Right lung (tissue), 5 donors: ENCODE results near the gene ADRA2C. TPM values are rescaled to one million over a fixed set of nuclear protein-coding genes. Genes with fewer than 3 reads are reported as not detected.

Experiments
- DNase-seq, 2 donors: peaks; one replicate each; pipeline ENCODE4 v3.0.0-alpha.2; 2013
- polyA plus RNA-seq, 5 donors: library from polyadenylated mRNA; unstranded; fragments of 120-200 nt; gene quantifications; one replicate each; pipeline versions ENCODE4 v1.2.1 to v1.2.3, GENCODE V29; 2013; ENCODE audit warnings: inconsistent platforms in 1 of 5, low replicate concordance in 1 of 5; ENCODE audit not compliant: insufficient read length in 5 of 5, insufficient read depth in 1 of 5

Gene ADRA2C
- polyA plus RNA-seq, 5 donors, result 0.34 to 1.4 (median 0.78) TPM

DNA sequence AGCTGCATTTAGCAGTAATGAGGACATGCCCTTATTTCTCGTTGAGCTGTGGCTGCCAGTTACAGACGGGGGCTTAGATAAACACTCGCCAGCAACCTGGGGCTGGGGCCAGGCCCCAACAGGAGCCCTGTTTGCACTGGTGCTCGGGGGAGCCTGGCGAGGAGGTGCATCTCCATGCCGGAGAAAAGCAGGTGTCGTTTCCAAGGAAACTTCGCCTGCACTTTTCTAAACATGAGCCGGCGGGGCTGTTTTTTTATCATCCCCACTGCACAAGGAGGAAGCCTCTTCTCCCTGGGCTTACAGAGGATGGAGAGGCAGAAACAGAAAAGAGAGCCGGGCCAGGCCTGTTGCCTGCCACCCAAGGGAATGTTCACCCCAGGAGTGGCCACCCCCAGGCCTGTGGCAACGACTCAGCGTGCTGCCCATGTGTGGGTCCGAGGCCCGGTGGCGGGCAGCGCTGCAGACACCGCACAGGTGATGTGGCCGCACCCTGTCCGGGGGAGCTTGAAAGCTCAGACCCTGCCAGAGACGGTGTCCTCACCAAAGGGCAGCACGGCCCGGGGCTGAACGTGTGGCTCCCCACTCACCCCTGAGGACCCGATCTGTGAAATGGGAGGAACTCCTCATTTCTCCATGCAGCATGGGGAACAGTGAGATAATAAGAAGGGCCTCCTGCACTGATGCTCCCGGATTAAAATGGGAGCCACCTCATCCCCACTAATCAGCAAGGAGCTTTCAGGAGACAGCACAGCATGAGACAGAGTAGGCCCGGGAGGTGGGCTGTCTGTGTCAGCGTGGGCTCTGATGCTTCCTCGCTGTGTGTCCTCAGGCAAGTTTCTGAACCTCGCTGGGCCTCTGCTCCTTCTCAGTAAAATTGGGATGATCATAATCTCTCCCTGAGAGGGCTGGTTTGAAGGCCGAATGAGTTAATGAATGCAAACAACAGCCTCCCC, 33.8 kb upstream of the ADRA2C start:
- DNase-seq, result no peak

DNA sequence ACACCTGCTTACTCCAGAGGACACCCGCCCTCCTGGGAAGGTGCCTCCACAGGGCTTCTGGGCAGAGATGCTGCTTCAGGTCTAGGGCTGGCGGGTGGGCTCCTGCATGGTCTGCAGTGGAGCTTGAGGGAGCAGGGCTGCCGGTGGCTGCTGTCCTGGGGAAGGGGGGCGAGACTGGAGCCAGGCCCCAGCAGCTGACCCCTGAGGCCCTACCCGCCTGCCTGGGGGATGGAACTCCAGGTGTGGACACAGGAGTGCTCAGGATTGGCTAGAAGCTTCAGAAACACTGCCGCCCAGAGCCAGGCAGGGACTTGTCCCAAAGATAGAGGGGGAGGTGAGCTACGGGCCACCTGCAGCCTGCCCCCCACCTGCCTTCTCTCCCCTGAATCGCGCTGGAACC, 33.0 kb upstream of the ADRA2C start:
- no peak for DNase-seq

DNA sequence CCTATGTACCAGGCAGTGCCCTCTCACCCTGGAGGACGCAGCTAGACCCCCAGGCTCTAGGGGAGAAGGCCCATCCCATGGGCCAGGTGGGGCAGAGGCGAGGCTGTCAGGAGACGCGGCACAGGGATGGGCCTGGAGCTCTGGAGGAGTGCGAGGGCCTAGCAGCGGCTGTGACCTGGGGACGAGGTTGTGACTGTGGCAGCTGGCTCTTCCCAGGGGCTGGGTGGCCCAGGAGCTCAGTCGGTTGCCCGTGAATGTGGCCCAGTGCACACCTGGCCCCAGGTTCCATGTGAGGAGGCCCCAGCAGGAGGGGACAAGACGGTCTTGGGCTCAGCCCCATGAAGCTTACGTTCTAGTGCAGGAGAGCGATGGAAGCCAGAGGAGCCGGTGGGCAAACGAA, 31.0 kb upstream of the ADRA2C start:
- no peak for DNase-seq

DNA sequence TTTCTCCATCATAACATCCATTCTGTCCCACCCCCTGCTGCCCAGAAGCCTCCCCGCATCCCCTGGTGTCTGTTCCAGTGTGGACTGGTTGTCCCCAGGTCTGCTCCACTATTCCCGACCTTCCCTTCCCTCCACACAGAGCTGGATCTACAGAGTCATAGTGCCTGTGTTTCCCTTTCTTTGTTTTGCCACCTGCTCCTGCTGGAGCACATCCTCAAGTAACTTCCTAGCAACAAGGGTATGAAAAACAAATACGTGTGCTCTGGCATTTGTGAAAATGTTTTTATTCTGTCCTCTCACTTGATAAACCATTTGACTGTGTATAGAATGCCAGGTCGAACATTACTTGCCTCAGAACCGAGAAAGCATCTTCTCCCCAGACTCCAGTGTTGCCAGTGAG, 29.9 kb upstream of the ADRA2C start:
- no peak for DNase-seq

DNA sequence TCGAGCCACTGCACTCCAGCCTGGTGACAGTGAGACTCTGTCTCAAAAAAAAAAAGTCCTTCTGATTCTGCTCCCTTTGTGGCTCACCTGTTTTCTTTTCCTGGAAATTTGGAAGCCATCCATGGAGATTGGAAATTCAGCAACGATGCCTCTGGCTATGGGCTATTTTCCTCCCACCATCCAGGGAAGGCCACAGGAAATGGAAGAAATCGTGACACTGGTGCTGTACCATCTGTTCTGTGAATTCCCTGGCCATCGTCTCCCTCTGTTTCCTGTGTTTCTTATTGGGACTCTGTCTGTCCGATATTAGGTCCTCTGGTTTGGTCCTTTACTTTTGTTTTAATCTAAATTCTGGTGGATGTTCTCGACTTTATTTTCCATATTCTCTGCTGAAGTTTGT, 29.4 kb upstream of the ADRA2C start:
- no peak for DNase-seq

DNA sequence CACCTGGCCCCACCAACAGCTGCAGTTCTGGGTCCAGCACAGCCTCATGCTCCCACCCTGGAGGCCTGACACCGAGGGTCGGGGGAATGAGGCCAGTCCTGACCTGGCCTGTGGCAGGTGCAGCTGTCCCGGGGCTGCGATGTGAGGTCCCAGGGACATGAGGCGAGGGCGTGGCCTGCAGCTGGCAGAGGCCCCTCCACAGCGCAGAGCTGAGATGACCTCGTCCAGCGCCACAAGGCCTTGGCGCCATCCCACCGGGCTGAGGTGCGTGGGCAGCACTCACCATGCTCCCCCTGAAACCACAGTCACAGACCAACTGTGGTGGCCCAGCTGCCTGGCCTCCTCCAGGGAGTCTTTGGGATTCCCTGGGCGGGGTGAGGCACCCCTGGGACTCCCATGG, 26.6 kb upstream of the ADRA2C start:
- DNase-seq, result no peak

DNA sequence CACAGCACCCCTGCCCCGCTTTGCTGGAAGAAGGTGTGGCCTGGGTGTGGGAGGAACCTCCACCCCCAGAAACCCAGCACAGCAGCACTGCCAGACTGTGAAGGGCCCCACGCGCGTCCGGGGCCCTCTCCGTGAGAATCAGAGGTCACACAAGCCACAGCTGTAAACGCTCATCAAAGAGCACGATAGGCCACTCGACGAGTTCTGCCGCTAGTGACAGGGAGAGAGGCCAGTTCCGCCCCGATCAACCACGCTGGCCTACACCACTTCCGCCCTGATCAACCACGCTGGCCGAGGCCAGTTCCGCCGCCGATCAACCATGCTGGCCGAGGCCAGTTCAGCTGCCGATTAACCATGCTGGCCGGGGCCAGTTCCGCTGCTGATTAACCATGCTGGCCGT, 25.9 kb upstream of the ADRA2C start:
- no peak for DNase-seq

DNA sequence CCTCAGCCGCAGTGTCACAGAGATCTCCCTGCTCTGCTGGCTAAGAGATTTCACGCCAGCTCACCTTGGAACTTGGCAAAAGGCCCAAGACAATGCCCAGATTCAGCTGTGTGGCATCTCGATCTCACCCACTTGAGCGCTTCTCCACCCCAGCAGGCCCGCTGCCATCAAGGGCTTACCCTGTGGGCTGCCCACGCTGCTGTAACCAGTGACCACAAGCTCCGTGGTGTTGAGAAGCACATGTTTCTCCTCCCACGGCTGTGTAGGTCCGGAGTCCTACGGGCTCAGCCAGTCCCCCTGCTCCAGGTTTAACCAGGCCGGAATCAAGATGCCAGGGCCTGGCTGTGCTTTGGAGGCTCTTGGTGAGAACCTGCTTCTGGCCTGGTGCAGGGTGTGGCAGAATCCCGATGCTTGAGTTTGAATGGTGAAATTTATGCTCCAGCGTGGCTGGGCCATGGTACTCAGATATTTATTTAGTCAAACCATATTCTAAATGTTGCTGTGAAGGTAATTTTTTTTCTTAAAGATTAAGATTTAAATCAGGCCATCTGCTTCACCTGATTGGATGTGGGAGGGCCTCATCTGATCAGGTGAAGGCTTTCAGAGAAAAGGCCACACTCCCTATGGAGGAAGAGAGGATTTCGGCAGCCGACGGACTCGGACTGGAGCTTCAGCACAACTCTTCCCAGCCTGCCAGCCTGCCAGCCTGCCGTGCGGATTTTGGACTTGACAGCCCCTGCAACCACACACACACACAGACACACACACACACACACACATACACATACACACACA, 24.8 kb upstream of the ADRA2C start:
- no peak for DNase-seq

DNA sequence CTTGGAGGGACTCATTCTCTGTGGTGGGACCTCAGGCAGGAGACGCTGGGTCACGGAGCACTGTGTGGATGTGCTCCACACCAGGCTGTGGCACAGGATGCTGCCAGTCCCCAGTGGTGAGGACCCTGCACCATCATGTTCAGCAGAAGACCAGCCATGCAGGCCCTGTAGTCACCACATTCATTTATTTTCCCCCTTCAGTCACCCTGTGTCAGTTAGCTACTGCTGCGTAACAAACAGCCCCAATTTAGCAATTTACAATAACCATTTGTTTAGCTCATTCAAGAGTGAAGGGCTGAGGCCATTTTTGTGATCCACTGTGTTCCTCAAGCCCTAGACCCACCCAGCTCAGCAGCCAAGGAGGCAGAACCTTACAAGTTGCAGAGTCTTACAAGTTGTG, 23.6 kb upstream of the ADRA2C start:
- no peak for DNase-seq

DNA sequence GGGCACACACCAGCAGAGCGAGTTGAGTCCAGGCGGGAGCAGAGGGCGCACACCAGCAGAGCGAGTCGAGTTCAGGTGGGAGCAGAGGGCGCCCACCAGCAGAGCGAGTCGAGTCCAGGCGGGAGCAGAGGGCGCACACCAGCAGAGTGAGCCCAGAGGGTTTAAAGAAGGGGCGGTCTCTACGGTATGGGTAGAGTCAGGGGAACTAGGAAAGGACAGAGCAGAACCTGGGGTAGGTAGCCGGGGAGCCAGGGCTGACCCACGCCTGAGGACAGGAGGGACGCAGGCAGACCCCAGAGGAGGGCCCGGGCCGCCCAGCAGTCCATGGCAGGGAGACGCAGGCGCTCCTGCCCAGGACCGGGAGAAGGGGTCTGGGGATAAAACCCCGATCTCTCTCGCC, 22.0 kb upstream of the ADRA2C start:
- no peak for DNase-seq

DNA sequence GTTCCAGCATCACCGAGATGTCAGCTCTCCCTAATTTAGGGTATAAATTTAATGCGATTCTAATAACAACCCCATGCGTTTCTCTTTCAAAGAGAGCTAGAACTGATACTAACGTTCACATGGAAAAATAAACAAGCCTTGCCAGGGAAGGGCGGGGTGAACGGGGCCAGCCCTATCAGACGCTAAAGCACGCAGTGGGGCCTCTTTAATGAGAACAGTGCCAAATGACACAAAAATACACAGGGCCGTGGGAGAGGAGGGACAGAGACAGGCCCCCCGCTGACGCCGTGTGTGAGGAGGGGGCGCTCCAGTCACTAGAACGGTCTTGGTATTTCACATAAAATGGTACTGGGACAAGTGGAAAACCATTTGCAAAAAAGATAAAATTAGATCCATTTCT, 21.3 kb upstream of the ADRA2C start:
- no peak for DNase-seq

DNA sequence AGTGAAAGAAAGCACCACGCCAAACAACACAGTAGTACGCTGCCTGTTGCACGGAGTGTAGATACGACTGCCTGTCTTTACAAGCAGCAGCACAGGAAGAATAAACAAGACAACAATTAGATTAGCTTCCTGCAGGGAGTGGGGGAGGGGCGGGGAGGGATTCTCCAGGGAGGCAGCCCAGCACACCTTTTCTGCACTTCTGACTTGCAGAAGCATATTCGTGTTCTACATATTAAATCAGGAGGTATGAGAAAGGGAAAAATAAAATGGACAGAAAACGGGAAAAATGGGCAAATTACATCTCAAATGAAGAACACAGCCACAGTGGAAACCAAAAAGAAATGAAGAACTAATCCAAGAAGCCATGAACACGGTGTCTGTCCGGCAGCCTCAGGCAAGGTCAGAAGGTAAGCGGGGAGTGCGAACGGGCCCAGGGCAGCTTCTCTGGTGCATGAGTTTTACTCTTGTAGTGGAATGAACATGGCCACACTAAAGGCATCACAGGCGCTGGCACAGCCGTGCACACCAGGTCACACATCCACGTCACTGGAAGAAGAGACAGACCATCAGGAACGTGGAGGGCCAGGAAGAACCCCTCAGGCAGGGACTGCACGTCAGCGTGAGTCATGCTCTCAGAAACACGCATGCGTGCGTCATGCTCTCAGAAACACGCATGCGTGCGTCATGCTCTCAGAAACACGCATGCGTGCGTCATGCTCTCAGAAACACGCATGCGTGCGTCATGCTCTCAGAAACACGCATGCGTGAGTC, 20.1 kb upstream of the ADRA2C start:
- DNase-seq, result no peak

DNA sequence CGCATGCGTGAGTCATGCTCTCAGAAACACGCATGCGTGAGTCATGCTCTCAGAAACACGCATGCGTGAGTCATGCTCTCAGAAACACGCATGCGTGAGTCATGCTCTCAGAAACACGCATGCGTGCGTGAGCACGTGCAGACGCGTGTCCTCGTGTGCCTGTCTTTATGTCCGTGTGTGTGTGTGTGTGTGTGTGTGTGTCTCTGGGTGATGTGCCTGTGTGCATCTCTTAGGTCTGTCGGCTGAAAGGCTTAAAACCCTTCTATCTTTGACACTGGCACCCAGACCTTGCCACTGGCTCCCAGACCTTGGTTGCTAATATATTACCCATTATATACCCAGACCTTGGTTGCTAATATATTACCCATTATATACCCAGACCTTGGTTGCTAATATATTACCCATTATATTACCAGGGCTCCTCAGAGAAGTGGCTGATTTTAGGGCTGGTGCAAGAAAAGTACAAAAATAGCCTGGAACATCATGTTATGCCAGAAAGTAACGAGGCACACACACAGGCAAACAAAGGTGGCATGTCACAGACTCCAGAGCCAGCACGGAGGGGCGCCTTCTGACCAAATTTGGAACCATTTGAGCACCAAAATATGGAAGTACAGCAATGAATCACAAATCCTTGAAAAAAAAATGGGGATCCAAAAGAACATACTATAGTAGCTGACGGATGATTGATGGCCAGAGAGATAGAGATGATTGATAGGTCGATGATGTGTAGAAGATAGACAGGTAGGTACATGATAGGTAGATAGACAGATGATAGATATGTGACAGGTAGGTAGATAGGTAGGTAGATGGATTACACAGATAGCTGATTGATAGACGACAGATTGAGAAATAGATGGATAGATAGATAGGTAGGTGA, 19.2 kb upstream of the ADRA2C start:
- no peak for DNase-seq

DNA sequence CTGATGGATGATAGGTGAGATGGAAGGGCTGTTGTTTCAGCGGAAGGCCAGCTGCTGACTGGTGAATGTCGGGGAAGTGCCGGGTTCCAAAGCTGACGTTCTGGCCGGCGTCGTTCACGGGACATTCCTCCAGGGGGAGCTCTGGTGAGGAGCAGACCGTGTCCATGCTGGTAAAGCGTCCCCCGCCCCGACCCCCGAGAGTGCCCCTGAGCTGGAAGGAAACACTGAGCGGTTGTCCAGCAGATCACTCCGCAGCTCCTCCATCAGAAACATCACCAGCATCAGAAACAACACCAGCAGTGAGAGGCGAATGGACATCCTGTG, 18.6 kb upstream of the ADRA2C start:
- DNase-seq, result no peak

DNA sequence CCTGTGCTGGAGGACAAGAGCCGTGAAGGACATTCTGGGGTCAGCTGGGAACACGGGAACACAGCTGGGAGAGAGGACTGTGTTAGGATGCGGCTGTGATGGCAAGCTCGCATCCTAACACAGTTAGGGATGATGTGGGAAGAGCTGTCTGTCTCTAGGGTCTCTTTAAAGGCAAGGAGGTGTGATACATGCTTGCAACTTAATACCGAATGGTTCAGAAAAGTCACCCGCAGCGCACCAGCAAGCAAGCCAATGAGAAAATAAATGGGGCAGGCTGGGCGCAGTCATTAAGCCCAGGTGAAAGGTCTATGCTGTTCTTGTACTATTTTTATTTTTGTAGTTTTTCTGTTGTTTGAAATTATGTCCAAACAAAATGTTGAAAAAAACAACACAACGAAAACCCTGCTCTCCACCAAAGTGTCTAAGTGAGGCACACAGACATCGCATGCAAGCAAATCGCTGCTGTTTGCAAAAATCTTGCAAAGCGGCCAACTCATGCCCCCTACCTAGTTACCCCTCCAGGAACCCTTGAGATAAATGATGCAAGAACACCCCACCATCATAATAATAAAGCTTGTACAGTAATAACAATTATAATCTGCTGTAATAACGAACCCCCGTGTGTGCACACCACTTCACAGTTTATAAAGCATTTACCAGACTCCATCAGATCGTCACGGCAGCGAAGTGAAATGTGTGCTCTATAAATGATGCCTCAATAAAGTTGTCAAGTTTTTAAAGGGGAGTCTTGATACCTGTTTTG, 17.9 kb upstream of the ADRA2C start:
- no peak for DNase-seq

DNA sequence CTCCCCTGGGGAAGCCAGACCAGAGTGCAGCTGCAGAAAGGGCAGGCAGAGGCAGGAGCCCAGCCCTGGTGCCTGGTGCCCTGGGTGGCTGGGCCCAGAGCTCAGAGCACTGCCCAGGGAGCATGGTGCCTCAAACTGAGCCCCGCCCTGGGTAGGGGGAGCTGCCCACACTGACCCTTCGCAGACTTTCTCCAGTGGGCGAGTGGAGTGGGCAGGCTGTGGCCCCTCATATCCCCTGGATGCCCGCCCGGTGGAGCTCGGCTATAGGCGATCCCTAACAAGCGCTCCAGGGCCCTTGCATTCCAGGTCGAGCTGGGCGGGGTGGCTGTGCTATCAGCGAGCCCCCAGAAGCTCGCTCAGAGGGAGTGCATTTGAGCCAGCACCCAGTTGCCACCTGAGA, 17.1 kb upstream of the ADRA2C start:
- DNase-seq, result no peak

DNA sequence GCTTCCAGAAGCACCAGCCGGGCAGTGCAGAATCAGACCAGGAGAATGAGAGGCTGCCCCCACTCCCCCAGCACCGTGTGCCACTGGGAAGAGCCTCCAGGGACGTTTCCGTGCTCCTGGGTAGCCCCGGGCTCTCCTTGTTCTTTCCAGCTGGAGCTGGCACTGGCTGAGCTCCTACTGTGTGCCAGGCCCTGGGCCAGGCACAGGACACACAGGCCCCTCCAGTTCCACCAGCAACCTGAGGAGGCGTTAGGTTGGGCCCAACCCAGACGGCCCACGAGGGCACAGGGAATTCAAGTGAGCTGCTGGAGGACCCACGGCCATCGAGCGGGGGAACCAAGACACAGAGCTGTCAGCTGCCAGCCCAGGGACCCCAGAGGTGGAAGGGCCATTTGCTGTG, 15.9 kb upstream of the ADRA2C start:
- no peak for DNase-seq

DNA sequence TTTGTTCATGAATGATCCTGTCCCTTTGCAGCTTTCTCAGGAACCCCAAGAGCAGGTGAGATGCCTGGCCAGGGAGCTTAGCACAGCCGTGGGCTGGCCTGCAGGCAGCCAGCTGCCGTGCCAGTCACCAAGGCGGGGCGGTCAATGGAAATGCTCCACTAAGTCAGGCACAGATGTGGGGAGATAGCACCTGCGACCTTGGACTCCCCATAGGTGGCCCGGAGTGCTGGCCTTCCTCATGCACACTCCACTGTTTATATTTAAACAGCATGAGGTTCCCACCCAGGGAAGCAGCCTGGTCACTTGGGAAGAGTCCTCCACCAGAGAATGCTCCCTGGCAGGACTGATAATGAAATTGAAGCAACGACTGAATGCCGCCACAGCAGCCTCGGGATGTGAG, 14.2 kb upstream of the ADRA2C start:
- no peak for DNase-seq

DNA sequence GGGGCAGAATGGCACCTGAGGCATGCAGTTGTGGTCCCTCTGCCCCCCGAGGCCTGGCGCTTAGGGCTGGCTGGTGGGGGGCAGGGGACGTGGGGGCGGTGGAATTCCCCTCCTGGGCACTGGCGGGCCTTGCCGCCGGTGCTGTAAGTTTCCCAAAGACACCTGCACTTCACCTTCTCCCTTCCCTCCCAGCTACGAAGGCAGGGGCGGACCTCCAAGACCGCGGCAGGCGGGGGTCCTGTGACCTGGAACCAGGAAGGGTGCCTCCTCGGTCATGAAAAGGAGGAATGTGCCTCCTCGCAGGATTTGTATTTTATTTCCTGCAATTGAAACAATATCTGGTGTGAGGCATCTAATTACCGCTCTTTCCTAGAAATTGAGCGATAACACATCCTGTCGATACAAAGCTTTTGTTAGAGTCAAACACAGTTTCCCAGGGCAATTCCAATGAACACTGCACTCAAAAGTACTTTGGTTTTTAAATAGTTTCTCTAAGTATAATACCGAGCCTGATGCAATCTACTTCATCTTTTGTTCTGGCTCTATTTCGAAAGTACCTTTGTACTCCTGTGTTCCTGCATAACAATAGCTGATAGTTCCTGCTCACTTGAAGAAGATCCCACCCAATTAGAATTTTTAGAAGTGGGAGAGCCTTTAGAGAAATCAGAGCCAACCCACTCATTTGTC, 12.3 kb upstream of the ADRA2C start:
- DNase-seq, result no peak
